OCI-LY3 (cell line): ENCODE measurements around the gene PPARG.

Source experiments
- CTCF ChIP-seq: fragments of 200-600, 300-600 bp; sonication (generic); IDR thresholded peaks from 2 replicates; pipeline ENCODE4 v1.5.1; 2014; ENCODE audit warnings: antibody characterized with exemption, low read length, low read depth
- EZH2phosphoT487 ChIP-seq: fragments of 200-600 bp; shearing (Covaris generic); IDR thresholded peaks from 2 replicates; pipeline ENCODE4 v1.6.1; 2018; ENCODE audit warnings: antibody characterized with exemption, mixed run types, low read depth

DNA sequence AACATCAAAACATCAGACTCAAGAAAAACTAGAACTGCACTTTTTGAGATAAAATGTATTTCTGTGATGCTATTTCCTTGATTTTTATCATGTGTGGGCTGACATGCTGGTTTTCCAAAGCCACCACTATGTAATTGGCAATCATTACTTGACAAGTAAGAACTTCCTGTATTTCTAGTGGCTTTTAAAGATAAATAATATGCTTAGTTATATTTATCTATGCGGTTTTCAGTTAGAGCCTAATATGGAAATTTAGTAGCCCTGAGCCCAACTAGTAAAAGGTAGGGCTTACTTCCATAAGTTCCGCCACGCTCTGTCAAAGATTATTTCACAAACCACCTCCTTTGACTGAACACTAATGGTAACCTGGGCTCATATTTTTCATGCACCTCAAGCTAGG lies 91.6 kb downstream of the PPARG start:
- no peak for TF ChIP-seq CTCF
- no peak for TF ChIP-seq EZH2phosphoT487
